Measurements from ENCODE around the gene STUB1. TPM values are rescaled to one million over a fixed set of nuclear protein-coding genes. Genes with fewer than 3 reads are reported as not detected.
A peak's percentile ranks its signal among the peaks of the same experiment; 100 is the strongest.

The STUB1 gene
- total and polyA plus RNA-seq, 5 donors from 2014 or later: 63.2 to 142 (median 129) TPM

DNA sequence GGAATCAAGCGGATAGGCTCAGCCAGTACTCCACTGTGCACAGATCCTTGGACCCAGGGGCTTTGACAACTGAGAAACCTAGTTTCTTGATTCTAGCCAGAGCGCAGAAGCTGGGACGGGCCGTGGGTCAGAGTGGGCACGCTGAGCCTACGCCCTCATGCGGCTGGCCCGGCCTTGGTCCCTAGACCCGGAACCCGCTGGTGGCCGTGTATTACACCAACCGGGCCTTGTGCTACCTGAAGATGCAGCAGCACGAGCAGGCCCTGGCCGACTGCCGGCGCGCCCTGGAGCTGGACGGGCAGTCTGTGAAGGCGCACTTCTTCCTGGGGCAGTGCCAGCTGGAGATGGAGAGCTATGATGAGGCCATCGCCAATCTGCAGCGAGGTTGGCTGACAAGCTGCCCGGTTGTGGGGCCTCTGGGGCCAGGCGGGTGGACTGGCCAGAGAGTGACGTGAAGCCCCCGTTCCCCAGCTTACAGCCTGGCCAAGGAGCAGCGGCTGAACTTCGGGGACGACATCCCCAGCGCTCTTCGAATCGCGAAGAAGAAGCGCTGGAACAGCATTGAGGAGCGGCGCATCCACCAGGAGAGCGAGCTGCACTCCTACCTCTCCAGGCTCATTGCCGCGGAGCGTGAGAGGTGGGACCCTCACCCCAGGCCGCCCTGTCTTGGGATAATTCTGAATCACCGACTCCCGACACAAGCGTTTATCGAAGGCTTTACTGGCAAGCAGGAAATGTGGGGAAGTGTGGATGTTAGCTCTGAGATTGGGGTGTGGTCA lies 946 bp downstream of the STUB1 start:
- peaks cover 43% of the 10 kb centered on the region for H3K4me1 ChIP-seq (ENCODE audit: control insufficient read depth, insufficient read depth, low read length, poor library complexity, severe bottlenecking)
- Mint-ChIP-seq H3K9me3 (no peaks in the 10 kb centered on the region), H3K4me1 (peaks cover 0 to 44% (median 5%) of the 10 kb centered on the region in 4 donors), H3K27ac (peak overlapping the region in 1 of 3 donors; percentile 69), H3K4me3 (peak overlapping the region; percentile 76 to 86 (median 76)), H3K27me3 (no peaks in the 10 kb centered on the region), H3K36me3 (peaks cover 3% of the 10 kb centered on the region)
- ATAC-seq (ENCODE audit: low read depth in 2 of 2) (no peak), DNase-seq (no peak)
- no peaks in the 10 kb centered on the region for H3K27me3 ChIP-seq (ENCODE audit: control insufficient read depth, insufficient read depth, low read length)
- H3K27ac ChIP-seq (ENCODE audit: insufficient read depth, low read length, poor library complexity, severe bottlenecking): peak overlapping the region; percentile 81
- H3K9me3 ChIP-seq (ENCODE audit: control insufficient read depth in 2 of 2, low read length in 2 of 2): no peaks in the 10 kb centered on the region
- peaks cover 9% of the 10 kb centered on the region for H3K36me3 ChIP-seq (ENCODE audit: control insufficient read depth, insufficient read depth, low read length)
- peak overlapping the region; percentile 58 for H3K4me3 ChIP-seq (ENCODE audit: low read depth, low read length)

DNA sequence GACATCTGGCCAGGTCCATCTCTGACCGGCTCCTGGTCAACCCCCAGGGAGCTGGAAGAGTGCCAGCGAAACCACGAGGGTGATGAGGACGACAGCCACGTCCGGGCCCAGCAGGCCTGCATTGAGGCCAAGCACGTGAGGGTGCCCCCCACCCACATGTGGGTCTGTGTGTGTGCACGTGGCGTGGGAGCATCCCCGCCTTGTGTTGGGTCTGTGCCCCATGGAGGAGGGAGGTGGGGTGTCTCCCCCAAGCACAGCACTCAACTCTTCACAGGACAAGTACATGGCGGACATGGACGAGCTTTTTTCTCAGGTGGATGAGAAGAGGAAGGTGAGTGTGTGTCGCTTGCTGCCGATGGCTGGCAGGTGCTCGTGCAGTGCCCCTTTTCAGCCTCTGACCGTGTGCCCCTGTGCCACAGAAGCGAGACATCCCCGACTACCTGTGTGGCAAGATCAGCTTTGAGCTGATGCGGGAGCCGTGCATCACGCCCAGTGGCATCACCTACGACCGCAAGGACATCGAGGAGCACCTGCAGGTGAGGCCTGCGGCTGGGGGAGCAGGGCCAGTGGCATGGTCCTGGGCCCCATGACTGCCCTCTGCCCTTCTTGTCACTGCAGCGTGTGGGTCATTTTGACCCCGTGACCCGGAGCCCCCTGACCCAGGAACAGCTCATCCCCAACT lies 1.7 kb downstream of the STUB1 start:
- peaks cover 0 to 41% (median 5%) of the 10 kb centered on the region in 4 donors for H3K4me1 Mint-ChIP-seq
- H3K27ac ChIP-seq (ENCODE audit: insufficient read depth, low read length, poor library complexity, severe bottlenecking): no peak overlapping the region
- peak overlapping the region in 2 of 3 donors; percentile 69 to 85 for H3K27ac Mint-ChIP-seq
- no peak overlapping the region for H3K4me3 ChIP-seq (ENCODE audit: low read depth, low read length)
- no peaks in the 10 kb centered on the region for H3K9me3 ChIP-seq (ENCODE audit: control insufficient read depth in 2 of 2, low read length in 2 of 2)
- H3K4me1 ChIP-seq (ENCODE audit: control insufficient read depth, insufficient read depth, low read length, poor library complexity, severe bottlenecking): peaks cover 43% of the 10 kb centered on the region
- no peaks in the 10 kb centered on the region for H3K27me3 ChIP-seq (ENCODE audit: control insufficient read depth, insufficient read depth, low read length)
- H3K4me3 Mint-ChIP-seq: peak overlapping the region; percentile 76 to 86 (median 76)
- ATAC-seq (ENCODE audit: low read depth in 2 of 2) (no peak), DNase-seq (no peak)
- peaks cover 9% of the 10 kb centered on the region for H3K36me3 ChIP-seq (ENCODE audit: control insufficient read depth, insufficient read depth, low read length)
- H3K36me3 Mint-ChIP-seq: peaks cover 3% of the 10 kb centered on the region
- no peaks in the 10 kb centered on the region for H3K27me3 Mint-ChIP-seq
- H3K9me3 Mint-ChIP-seq: no peaks in the 10 kb centered on the region

DNA sequence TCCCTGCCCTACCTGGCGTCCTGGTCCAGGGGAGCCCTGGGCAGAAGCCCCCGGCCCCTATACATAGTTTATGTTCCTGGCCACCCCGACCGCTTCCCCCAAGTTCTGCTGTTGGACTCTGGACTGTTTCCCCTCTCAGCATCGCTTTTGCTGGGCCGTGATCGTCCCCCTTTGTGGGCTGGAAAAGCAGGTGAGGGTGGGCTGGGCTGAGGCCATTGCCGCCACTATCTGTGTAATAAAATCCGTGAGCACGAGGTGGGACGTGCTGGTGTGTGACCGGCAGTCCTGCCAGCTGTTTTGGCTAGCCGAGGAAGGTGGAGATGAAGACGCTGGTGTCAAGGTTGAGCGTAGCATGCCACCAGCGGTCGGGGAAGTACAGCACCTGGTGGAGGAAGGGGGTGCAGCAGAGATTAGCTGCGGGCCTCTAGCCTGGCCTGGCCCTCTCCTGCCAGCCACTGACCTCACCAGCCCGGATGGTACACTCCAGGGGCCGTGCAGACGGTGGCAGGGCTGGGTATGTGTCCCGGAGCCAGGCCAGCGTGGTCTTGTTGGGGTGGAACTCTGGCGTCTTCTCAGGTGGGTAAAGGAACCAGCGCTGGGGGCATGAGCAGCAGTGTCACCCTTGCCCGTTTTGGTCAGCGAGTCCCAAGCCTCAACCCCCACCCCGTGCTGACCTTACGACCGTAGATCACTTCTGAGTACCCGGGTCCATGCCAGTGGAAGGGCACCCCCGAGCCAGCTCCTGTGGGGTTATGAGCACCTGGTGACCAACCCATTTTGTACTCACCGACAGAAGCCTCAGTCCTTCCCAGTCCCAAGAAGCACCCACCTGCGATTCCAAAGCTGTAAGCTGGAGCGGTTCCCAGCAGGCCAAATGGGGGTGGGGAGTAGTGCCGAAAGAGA lies 2.5 kb downstream of the STUB1 start:
- DNase-seq (no peak), ATAC-seq (ENCODE audit: low read depth in 2 of 2) (no peak)
- Histone ChIP-seq H3K27ac (ENCODE audit: insufficient read depth, low read length, poor library complexity, severe bottlenecking) (peak overlapping the region; percentile 73), H3K9me3 (ENCODE audit: control insufficient read depth in 2 of 2, low read length in 2 of 2) (no peaks in the 10 kb centered on the region), H3K36me3 (ENCODE audit: control insufficient read depth, insufficient read depth, low read length) (peaks cover 12% of the 10 kb centered on the region), H3K4me3 (ENCODE audit: low read depth, low read length) (no peak overlapping the region), H3K4me1 (ENCODE audit: control insufficient read depth, insufficient read depth, low read length, poor library complexity, severe bottlenecking) (peaks cover 43% of the 10 kb centered on the region), H3K27me3 (ENCODE audit: control insufficient read depth, insufficient read depth, low read length) (no peaks in the 10 kb centered on the region)
- Mint-ChIP-seq H3K4me1 (peaks cover 0 to 38% (median 5%) of the 10 kb centered on the region in 4 donors), H3K36me3 (peaks cover 3% of the 10 kb centered on the region), H3K27ac (peak overlapping the region in 2 of 3 donors; percentile 85 to 86), H3K9me3 (no peaks in the 10 kb centered on the region), H3K27me3 (no peaks in the 10 kb centered on the region), H3K4me3 (peak overlapping the region; percentile 76 to 86 (median 80))

DNA sequence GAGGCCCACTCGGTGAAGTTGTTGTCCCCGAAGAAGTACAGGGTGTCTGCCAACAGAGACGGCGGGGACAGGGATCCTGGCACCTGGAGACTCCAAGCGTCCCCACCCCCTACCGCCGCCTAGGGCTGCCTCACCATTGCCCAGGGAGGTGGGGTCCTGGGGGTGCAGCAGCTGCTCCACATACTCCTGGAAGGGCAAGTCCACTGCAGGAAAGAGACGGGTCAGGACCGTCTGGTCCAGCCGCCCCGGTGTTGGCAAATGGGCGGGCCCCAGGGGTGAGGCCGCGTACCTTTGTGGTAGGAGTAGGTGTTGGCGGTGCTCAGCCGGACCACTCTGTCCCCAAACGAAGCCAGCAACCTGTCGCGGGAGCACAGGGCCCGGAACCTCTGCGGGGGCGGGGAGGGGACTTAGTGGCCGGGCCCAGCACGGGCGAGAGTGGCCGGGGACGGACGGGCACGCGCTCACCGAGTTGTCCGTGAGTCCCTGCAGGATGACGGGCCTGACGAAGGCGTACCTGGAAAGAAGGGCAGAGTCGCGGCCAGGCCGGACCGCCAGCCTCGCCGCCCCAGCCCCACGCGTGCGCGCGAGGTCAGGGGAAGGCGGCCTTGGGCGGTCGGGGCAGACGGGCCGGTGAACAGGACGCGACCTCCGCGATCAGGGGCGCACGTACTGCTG lies 3.3 kb downstream of the STUB1 start:
- no peak for ATAC-seq (ENCODE audit: low read depth in 2 of 2)
- Histone ChIP-seq H3K27ac (ENCODE audit: insufficient read depth, low read length, poor library complexity, severe bottlenecking) (peak overlapping the region; percentile 73), H3K4me3 (ENCODE audit: low read depth, low read length) (no peak overlapping the region), H3K9me3 (ENCODE audit: control insufficient read depth in 2 of 2, low read length in 2 of 2) (no peaks in the 10 kb centered on the region), H3K27me3 (ENCODE audit: control insufficient read depth, insufficient read depth, low read length) (no peaks in the 10 kb centered on the region), H3K36me3 (ENCODE audit: control insufficient read depth, insufficient read depth, low read length) (peaks cover 12% of the 10 kb centered on the region), H3K4me1 (ENCODE audit: control insufficient read depth, insufficient read depth, low read length, poor library complexity, severe bottlenecking) (peaks cover 43% of the 10 kb centered on the region)
- Mint-ChIP-seq H3K4me1 (peaks cover 0 to 38% (median 5%) of the 10 kb centered on the region in 4 donors), H3K9me3 (no peaks in the 10 kb centered on the region), H3K27me3 (no peaks in the 10 kb centered on the region), H3K4me3 (peak overlapping the region; percentile 76 to 86 (median 82)), H3K27ac (peak overlapping the region in 2 of 3 donors; percentile 31 to 83), H3K36me3 (peaks cover 3% of the 10 kb centered on the region)
- DNase-seq: no peak

DNA sequence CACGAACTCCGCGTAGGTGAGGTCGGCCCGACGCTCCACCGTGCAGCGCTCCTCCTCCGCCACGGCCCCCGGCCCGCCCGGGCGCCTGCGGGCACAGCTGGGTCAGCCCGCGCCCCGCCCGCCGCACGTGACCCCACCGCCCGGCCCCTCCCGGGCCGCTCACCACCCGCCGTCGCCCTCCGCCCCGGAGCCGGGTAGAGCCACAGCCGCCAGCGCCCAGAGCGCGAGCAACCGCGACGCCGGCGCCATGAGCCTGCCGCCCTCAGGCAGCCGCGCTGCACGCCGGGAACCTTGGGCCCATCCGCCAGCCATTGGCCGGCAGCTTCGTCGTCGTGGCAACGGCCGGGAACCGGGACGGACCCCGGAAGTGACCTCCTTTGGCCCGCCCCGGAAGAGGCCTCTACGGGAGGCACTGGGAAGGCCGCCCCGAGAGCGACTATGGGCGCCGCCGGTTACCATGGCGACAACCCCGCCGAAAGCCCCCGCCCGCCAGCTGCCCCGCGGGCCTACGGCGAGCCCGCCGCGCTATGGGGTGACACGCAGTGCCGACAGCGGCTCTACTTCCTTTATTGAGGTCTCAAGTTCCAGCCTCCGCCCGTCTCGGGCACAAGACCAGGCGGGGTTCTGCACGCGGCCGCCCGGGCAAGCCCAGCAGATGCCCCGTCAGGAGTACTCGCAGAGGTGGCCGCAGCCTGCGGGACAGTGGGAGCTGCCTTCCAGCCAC lies 4.0 kb downstream of the STUB1 start, which contains the start of gene JMJD8:
JMJD8 (minus strand) TSS at position 264 of the 724 bp plus-strand sequence; CDS start at position 249, 15 bp downstream.
- ATAC-seq (ENCODE audit: low read depth in 2 of 2): peak; percentile 75 to 80
- Mint-ChIP-seq H3K9me3 (no peaks in the 10 kb centered on the region), H3K27me3 (no peaks in the 10 kb centered on the region), H3K27ac (peak within 1 kb of the TSS in 2 of 3 donors; percentile 31 to 83), H3K36me3 (peaks cover 3% of the 10 kb centered on the region), H3K4me1 (peaks cover 0 to 42% (median 3%) of the 10 kb centered on the region in 4 donors), H3K4me3 (peak within 1 kb of the TSS; percentile 77 to 86 (median 82))
- DNase-seq: peak; percentile 93 to 97 (median 96)
- H3K27ac ChIP-seq (ENCODE audit: insufficient read depth, low read length, poor library complexity, severe bottlenecking): peak within 1 kb of the TSS; percentile 73
- H3K27me3 ChIP-seq (ENCODE audit: control insufficient read depth, insufficient read depth, low read length): no peaks in the 10 kb centered on the region
- peaks cover 42% of the 10 kb centered on the region for H3K4me1 ChIP-seq (ENCODE audit: control insufficient read depth, insufficient read depth, low read length, poor library complexity, severe bottlenecking)
- peaks cover 12% of the 10 kb centered on the region for H3K36me3 ChIP-seq (ENCODE audit: control insufficient read depth, insufficient read depth, low read length)
- H3K4me3 ChIP-seq (ENCODE audit: low read depth, low read length): no peak within 1 kb of the TSS
- H3K9me3 ChIP-seq (ENCODE audit: control insufficient read depth in 2 of 2, low read length in 2 of 2): no peaks in the 10 kb centered on the region

DNA sequence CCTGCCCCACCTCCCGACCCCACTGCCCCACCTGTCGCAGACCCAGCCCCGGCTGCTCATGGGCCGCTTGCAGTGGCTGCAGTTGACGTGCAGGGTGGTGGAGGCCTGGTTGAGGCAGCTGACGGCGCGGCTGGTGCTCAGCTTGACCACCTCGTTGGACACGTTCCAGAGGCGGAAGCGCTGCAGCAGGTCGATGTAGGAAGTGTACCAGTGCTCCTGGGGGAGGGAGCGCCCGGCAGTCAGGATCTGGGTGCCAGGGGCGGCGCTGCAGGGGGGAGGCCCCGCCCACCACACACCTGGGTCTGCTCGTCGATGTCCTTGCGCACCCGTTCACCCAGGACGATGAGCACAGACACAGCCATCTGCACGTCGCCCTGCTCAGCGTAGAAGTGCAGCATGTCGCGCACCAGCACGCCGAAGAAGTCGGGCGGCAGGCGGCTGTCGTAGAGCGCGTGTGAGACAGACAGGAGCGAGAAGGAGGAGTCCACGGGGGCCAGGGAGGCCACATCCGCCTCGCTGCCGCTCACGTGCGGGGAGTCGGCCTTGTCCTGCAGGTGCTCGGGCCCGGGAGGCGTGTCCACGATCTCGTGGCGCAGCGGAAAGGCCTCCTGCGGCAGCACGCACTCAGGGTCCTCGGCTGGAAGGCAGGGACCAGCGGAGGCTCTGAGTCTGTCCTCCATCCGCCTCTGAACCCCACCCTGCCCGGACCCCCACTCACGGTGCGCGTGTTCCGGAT lies 4.9 kb downstream of the STUB1 start:
- Histone ChIP-seq H3K27ac (ENCODE audit: insufficient read depth, low read length, poor library complexity, severe bottlenecking) (peak overlapping the region; percentile 73), H3K27me3 (ENCODE audit: control insufficient read depth, insufficient read depth, low read length) (no peaks in the 10 kb centered on the region), H3K4me3 (ENCODE audit: low read depth, low read length) (no peak overlapping the region), H3K36me3 (ENCODE audit: control insufficient read depth, insufficient read depth, low read length) (peaks cover 12% of the 10 kb centered on the region), H3K9me3 (ENCODE audit: control insufficient read depth in 2 of 2, low read length in 2 of 2) (no peaks in the 10 kb centered on the region), H3K4me1 (ENCODE audit: control insufficient read depth, insufficient read depth, low read length, poor library complexity, severe bottlenecking) (peaks cover 46% of the 10 kb centered on the region)
- H3K4me1 Mint-ChIP-seq: peaks cover 0 to 49% (median 6%) of the 10 kb centered on the region in 4 donors
- H3K27ac Mint-ChIP-seq: no peak overlapping the region
- H3K36me3 Mint-ChIP-seq: peaks cover 3% of the 10 kb centered on the region
- H3K9me3 Mint-ChIP-seq: no peaks in the 10 kb centered on the region
- H3K4me3 Mint-ChIP-seq: no peak overlapping the region
- DNase-seq (no peak), ATAC-seq (ENCODE audit: low read depth in 2 of 2) (no peak)
- no peaks in the 10 kb centered on the region for H3K27me3 Mint-ChIP-seq

All from CD4-positive, CD25-positive, alpha-beta regulatory T cell (primary cell).